Smooth muscle cell of the brain vasculature (primary cell): ENCODE results near the gene PIBF1.
A peak's percentile ranks its signal among the peaks of the same experiment; 100 is the strongest.
"Not testable (repeated sequence)": the region's sequence is repeated elsewhere in the genome, so short reads cannot be mapped to it uniquely, and the experiment has no call there.

Experiments used
- DNase-seq: peaks from one replicate; pipeline ENCODE4 v3.0.0-alpha.2; 2012; ENCODE audit warnings: low read depth, low spot score

PIBF1 gene

DNA sequence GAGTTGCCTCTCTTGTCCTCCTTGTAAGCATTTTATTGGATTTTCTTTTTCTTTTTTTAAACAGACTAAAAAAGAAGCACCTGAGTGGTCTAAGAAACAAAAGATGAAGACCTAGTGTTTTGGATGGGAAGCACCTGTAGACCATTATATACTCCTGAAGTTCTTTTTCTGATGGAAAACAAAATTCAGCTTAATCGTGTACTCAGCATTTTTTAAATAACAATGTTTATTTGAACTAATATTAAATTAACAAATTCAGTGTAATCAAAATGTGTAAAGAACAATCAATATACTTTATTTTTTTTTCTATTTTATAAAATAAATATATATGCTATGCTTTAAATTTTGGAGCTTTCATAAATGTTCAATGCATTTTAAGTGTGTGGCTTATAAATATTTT is 233.9 kb downstream of the PIBF1 start:
- no peak for DNase-seq

DNA sequence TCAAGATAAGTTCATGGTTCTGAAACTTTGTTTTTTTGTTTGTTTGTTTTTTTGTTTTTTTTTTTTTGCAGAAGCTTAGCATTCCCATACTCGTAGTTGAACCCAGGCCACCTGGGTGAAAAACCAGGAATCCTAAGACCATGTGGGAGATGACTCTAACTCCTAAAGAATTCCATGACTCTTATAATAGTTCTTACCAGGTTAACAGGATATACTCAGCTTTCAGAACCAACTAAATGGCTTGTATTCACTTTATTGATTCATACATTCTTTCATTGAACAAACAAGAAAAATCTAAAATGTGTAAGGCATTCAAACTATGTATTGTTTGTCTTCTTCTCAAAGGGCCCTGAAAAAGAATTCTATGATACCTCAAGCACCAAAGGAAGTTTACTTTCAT is 236.4 kb downstream of the PIBF1 start:
- no peak for DNase-seq

DNA sequence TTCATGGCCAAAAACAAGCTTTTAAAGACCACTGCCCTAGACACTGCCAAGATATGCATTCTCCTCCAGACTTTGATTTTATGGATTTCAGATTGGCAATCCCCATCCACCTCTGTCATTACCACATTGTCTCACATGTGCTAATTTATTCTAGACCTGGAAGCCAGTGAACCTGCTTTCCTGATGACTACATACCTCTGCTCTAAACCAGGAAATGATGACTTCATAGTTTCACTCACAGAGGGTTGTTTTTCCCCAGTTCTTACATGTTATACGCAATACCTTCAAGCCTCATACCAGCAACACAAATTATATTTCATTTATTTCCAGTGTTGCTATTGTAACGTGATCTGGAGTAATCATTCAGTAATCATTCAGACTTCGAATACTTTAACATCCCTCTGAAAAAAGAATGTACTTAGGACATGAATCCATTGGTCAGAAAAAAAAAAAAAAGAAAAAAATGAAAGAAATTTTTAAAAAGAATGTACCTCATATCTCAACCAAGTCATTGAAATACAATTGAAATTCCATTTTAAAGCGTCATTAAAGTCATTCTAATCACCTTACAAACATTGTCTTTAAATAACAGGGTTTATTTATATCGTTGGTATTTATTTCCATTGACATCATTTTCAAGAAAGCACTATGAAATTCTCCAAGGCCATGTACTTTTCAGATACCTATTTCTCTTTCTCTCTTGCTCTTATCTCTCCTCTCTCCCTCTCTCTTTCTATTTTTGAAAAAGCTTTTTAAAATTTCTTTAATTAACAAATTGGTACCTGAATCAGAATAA is 243.5 kb downstream of the PIBF1 start:
- DNase-seq, result no peak

DNA sequence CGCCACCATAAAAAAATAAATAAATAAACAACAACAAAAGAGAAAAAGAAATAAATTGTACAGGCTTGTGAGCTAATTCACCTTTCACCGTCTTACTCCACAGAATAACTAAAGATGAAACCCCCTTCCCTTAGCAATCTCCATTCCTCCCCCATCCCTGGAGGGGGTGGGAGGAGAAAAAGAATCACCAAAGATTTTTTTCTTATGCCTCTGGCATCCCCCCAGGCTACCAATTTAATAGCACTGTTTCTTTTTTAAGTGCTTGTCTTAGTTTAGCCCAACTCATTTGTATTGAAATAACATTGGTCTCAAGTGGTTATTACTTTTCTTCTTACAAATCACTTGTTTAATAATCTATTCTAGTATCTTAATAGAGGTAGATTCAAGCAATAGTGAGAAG is 253.0 kb downstream of the PIBF1 start:
- no peak for DNase-seq

DNA sequence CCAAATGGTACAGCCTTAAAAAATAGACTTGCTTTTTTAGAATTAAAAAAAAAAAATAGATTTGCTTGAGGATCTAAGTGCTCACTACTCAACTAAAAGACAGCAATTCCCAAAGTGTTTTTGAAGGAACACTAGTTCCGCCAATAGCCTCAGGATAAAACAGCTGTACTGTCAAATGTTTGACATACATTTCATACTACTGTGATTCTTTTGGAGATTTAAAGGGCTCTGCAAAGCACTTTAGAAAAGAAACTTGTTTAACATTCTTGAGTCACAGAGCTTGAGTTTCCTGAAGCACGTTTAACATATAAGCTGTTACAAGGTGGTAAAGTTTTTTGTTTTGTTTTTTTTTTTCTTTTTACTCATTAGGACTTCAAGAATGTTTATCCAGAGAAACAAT is 253.7 kb downstream of the PIBF1 start:
- no peak for DNase-seq

DNA sequence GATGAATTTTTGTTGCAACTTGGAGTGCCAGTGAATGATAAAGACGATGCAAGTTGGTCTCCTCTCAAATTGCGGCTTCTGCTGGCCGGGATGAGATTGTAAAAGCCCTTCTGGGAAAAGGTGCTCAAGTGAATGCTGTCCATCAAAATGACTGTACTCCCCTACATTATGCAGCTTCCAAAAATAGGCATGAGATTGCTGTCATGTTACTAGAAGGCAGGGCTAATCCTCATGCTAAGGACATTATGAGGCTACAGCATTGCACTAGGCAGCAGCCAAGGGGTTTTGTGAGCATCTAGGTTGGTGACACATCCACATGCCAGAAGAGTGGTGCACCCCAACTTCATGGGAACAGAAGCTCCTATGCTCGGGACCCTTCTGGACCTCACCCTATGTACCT is 254.6 kb downstream of the PIBF1 start:
- DNase-seq, result no peak

DNA sequence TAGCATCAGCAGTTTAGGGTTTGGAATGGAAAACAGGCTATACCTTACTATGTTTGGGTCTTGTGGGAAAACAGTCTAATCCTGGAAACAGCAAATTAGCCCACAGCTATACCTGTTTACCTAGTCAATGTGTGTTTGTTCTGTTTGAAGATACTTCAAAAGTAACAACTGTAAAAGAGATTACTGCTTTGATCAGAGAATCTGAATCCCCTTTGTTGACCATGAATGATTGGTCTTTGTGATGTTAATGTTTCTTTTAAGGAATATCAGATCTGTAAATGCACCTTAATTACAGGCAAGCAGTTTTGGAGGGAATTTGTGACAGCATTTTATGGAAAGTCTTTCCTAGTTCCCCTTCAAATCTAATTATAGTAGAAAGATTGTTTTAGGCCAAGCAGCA is 256.1 kb downstream of the PIBF1 start:
- DNase-seq, result no peak

DNA sequence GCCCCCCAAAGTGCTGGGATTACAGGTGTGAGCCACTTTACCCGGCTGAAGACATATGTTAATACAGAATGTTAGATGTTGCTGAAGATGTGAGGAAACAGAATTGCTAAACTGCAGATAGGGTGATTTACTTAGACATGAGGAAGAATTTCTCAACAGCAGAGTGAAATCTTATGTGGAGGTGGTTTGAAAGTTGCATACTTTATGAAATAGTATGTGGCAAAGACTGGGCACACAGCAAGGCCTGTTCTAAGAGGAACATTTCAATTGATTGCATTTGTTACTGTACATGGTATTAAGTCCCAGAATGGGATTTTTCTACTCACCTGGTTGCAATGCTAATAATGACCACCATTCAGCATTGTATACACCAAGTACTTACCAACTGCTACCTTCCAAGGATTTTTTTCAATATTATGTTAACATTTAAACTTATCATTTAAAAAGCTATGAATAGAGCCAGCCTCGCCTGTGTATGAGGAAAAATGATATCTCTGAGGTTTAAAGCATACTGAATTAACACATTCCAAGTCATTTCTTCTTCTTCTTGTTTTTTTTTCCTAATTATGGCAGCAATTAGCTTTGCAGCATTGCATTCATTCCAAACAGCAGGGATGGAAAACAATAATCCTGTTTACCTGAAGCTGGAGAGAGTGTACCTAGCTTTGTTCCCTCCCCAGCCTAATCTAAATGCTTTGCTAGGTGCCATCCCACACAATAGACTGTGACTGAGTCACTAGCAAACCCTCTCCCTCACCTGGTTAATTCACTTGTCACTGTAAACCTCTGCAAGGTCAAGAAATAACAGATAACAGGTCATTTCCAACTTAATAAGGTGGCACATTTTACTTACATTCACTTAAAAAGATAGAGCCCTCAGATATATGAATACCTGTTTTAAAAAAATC is 257.5 kb downstream of the PIBF1 start:
- DNase-seq, result no peak

DNA sequence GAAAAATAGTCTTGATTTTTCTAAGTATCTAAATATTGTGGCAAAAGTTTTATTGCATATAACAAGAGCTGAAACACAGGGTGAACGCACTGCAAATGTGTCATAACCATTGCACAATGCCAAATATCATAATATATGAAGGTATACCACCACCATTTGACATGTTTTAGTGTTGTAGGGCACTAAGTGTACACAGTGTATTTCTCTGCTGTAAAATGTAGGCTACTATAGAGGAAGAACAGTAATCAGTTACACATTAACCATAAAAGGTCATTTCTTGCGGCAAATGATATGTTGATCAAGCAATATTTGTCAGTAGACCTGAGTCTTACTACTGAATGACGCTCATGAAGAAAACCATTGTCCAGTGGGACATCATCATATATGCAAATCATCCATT is 258.6 kb downstream of the PIBF1 start:
- DNase-seq, result no peak

DNA sequence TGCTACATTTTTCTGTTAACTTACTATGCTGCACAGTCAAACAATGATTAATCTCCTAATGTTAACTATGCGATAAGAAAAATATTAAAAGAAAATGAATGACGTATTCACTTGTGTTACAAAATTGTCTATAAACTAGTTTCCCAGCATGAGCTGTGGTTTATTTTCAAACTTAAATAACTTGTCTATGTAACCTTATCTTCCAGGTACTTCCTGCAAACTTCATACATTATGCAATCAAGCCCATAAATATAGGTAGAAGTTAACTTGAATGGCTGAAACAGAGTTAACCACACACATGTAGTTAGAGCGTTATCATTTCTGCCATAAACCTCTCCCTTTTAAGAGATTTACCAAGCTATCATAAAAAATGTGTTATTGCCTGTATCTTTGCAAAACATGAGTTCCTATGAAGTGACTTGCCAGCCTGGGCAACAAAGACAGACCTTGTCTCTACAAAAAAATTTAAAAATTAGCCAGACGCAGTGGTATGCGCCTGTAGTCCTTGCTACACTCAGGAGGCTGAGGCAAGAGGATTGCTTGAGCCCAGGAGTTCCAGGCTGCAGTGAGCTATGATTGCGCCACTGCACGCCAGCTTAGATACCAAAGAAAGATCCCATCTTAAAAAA is 259.1 kb downstream of the PIBF1 start:
- no peak for DNase-seq

DNA sequence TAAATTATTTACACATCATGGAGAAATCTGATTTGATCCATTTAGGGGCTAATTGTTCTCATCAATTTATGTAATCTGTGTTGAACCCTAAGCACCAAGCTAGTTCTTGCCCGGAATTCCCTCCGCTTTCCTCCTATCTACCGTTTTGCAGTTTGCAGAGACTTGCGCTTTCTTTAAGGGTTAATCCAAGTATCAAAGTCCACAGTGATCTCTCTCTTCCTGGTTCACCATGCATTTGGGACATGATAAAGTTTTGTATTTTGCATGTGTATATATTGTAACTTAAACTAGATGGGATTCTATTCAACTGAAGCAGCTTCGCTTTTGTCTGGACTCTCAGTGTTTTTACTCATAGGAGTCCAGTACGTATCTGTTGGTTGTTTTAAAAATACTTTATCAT is 263.1 kb downstream of the PIBF1 start:
- DNase-seq, result no peak

DNA sequence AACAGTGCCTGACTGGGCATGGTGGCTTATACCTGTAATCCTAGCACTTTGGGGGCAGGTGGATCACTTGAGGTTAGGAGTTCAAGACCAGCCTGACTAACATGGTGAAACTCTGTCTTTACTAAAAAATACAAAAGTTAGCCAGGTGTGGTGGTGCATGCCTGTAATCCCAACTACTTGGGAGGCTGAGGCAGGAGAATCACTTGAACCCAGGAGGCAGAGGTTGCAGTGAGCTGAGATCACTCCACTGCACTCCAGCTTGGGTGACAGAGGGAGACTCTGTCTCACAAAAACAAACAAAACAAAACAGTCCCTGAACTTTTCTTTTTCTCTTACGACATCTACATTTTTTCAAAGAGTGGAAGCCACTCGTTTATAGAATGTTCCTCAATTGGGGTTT is 266.7 kb downstream of the PIBF1 start:
- DNase-seq, result not testable (repeated sequence)

DNA sequence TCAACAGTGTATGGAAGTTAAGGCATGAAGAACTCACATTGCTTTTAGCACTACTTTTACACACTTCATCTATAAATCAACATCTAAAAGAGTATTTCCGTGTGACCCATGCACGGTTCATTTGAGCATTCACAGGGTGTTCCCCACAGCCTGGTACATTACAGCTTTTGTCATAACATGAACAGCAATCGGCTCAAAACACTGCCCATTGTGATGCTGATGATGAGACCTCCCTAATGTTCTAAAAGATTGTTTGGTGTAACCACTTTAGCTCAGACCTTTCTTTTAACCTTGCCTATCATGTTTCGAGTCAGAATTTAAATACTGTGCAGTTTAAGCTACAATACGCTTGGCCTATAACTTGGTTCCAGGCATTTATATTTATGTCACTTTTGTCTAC is 272.8 kb downstream of the PIBF1 start:
- DNase-seq, result no peak

DNA sequence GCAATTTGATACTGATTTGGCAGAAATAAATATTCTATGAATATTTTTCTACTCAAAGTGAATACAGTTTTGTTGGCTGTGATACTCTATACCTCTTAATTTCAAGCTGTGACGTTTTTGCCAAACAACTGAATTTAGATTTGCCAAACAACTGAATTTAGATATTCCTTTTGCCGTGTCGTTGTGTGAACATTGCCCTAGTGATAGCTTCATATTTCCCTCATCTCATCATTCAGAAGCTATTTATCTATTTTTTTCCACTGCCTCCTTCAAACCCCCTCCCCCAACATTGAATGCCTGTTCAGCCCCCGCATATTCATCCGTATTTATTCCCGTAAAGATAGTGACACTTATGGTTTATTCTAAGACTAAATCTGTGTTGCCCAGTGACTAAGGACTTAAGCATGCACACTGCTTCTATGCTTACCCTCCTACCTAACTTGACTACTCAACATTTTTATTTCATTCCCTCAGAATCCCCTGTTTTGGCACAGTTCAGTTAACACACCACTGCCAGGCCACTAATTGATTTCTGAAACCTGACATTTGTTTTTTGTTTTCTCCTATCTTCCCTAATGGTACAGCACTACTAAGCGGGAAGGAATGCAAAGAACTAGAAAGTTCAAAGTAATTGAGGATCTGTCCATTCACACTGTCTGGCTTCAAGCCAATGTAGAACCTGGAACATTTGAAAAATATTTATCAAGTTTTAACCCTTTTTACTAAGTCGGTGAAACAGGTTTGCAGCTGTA is 274.1 kb downstream of the PIBF1 start:
- DNase-seq, result no peak

DNA sequence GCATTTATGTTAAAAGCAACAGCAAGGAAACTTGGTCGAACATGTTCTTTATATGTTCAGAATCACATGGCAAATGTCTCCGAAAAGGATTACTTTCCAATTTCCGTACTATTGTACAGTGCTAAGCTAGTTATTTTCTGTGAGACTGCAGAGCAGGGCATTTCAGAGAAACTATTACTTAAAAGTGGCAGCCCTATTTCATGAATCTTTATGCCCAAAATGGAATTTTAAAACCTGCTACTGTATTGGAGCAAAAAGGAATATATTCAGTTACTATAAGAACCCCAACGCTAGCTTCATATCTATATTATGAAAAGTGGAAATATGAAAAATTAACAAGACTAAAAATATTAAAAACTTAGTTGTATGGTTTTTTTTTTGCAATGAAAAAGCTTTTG is 274.6 kb downstream of the PIBF1 start:
- no peak for DNase-seq

DNA sequence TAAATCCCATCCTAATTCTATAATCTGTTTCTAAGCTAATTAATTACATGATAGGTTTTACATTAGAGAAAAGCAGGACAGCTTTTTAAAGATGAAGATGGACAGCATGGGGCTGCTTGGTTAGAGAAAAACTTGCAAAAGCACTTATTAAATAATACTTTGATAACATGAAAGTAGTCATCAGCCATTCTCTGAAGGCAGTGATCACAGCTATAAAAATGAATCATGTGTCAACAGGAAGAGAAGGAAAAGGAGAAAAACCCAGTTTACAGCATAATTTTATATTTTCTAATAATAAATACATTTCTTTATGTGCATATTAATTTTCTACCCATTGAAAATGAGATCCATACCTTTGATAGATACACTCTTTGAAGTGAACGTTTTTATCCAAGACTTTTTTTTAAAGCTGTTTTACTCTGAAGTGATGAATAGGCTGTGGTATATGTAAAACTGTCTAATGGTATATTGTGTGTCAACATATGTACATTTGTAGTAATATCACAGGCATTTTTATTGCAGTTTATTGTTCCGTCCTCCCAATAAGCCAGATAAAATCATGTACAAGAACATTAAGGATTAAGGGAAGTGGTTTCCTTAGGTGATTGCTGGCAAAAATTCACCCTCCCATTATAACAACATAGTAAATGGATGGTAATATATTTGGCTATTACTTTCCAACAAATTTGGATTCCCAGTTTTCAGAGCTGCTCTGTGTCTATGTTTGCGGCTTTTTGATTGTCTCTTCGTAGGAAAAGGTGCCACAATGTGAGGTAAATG is 275.5 kb downstream of the PIBF1 start:
- no peak for DNase-seq

DNA sequence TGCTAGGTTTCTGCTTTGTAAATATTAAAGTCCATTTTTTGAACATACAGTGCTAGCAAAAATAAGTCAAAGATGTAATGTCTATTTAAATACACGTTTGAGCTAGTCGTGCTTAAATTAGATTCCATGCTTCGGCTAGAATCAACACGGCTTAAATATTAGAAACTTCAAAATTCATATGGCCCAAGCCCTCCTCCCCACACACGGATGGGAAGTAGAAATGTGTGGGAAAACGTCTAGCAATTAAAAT is 276.1 kb downstream of the PIBF1 start:
- no peak for DNase-seq

DNA sequence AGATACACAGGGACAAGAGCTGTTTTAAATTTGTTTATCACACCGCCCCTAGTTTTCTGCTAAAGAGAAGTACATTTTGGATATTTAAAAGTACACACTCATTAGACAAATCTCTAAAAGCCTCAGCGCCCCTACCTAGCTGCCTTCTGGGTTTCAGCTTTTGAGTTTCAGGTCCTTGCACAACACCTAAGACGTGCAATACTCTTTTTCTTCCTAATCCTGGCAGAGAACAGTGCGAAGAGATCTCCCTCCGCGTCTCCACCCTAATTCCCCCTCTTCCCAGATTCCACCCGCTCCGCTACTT is 276.5 kb downstream of the PIBF1 start:
- DNase-seq, result no peak

DNA sequence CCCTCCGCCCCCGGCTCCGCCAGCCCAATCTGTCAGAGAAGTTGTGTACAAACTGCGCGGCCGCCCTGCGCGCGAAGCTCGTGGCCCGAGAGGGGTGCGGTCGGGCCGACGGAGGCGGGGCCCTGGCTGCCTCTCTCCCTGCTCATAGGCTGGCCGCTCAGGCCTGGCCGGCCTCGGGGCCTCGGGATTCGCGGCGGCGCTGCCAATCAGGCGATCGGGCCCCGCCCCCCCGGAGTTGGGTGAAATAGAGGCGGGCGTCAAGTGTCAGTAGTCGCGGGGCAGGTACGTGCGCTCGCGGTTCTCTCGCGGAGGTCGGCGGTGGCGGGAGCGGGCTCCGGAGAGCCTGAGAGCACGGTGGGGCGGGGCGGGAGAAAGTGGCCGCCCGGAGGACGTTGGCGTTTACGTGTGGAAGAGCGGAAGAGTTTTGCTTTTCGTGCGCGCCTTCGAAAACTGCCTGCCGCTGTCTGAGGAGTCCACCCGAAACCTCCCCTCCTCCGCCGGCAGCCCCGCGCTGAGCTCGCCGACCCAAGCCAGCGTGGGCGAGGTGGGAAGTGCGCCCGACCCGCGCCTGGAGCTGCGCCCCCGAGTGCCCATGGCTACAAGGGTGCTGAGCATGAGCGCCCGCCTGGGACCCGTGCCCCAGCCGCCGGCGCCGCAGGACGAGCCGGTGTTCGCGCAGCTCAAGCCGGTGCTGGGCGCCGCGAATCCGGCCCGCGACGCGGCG is 277.0 kb downstream of the PIBF1 start, which contains the start of gene KLF5:
KLF5 (plus strand) TSS at position 270 of the 724 bp plus-strand sequence; CDS start at position 593, 323 bp downstream.
- DNase-seq, result peak; percentile 62

DNA sequence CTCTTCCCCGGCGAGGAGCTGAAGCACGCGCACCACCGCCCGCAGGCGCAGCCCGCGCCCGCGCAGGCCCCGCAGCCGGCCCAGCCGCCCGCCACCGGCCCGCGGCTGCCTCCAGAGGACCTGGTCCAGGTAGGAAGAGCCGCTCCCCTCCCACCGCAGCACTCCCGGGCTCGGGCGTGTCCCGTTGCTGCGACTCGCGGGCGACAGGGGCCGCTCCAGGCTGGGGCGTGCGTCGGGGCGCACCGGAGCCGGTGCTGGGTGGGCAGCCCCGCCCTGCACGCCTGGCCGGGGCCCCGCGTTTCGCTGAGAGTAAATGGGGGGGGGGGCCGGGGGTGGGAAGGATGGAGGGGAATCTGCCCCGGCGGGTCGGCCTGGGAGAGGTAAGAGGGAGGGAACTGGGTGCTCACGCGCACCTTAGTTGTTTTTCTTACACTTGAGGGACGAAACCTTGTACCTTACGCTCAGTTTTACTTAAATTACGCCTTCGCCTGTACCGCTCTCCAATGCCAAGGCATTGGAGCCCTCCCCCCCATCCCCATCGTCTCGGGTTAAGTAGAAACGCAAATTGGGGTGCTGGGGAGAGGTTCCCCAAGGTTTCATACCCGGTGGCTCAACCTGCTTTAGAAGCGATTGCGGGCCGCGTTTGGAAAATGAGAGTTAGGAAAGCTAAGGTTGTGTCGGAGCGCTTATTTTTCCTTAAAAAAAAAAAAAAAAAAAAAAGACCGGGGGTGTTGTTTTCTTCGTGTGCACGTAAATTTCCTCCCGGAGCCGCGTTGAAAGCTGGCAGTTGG is 277.7 kb downstream of the PIBF1 start:
- no peak for DNase-seq
